Measurements from ENCODE around the gene TMEM151B.

DNA sequence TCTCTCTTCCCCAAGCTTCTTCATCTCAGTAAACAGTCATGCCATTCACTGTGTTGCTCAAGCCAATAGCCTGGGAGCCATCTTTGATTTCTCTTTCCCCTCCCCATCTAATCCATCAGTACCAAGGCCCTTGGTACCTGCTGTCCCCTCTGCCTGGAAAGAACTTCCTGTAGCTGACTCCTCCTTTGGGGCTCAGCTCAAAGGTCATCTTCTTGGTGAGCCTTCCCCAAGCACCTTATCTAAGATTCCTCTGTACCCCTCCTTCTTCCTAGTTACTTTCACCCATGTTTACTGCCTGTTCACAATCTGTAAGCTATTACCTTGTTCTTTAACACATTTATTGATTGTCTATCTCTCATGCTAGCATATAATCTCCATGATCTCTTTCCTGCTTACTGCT, 39.4 kb downstream of the TMEM151B start:
- TF ChIP-seq CTCF (IDR thresholded peaks at IDR 0.05; ENCODE audit: low read depth, low read length): no peak
- no peak for TF ChIP-seq EZH2phosphoT487 (IDR thresholded peaks at IDR 0.05; ENCODE audit: low read depth)

All from OCI-LY3 (cell line).